Measurements from ENCODE around the gene CNNM2. TPM values are rescaled to one million over a fixed set of nuclear protein-coding genes. Genes with fewer than 3 reads are reported as not detected.
"Not testable (repeated sequence)": the region's sequence is repeated elsewhere in the genome, so short reads cannot be mapped to it uniquely, and the experiment has no call there.

Gene CNNM2
- polyA plus RNA-seq, 3 donors, result 10.2 to 11.5 (median 10.9) TPM

GRCh38 chr10:103103989-103104388 lies 185.9 kb downstream of the CNNM2 start:
- DNase-seq, result no peak

DNA sequence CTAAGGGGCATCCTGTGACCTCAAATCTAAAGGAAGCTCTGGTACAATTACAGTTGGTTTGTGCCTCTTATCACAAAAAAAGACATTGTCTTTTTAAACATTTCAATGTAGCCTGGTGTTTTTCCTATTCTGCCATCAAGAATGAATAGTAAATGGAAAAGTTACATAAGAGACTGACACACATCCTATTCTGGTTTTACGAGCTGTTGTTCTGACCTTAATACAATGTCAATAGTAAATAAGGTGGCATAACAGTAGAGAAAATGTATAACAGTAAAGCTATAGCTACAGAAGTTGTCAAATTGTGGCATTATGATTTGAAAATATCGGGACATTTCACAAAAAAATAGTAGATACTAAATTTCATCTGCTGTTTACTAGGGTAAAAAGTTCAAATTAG lies 186.6 kb downstream of the CNNM2 start:
- DNase-seq, result no peak

DNA sequence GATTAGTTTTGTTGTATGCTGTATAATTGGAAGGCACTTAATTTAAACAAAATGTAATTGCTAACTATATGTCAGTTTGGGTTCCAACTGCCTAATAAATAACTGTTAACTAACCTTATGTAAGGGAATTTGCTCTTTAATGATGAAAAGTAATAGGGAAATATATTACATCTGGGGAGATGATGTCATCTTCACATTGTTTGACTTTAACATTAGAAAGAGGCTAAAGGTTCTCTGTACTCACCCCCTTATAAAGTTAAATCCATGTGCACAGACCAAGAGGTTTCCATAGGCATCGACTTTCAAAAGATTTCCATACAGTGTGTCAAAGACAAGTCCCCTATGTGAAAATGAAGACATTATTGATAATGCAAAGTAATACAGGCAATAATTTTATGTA lies 187.4 kb downstream of the CNNM2 start:
- DNase-seq, result no peak

- no peak for DNase-seq
Observed at GRCh38 chr10:103106539-103106938, 188.4 kb downstream of the CNNM2 start.

GRCh38 chr10:103109821-103110220 lies 191.7 kb downstream of the CNNM2 start:
- no peak for DNase-seq

DNA sequence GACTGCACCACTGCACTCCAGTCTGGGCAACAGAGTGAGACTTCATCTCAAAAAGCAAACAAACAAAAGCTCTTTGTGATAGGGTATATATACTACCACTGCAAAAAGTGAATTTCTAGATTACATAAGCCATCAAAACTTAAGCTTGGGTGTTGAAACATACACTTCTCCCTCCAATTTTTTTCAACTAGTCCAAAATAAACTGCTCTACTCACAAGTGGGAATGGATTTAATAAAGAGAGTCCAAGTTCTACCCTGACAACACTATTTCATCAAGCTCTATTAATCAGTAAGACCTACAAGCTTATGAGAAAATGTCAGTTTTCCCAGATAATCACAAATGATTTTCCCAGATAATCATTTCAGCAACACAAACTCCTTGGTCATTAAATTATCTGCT lies 192.3 kb downstream of the CNNM2 start:
- DNase-seq, result no peak

- peak; percentile 42 for DNase-seq
Observed at GRCh38 chr10:103111031-103111917, 193.2 kb downstream of the CNNM2 start.

- no peak for DNase-seq
Observed at GRCh38 chr10:103111918-103112877, 194.1 kb downstream of the CNNM2 start.

- DNase-seq, result no peak
Observed at GRCh38 chr10:103114876-103115275, 196.8 kb downstream of the CNNM2 start.

DNA sequence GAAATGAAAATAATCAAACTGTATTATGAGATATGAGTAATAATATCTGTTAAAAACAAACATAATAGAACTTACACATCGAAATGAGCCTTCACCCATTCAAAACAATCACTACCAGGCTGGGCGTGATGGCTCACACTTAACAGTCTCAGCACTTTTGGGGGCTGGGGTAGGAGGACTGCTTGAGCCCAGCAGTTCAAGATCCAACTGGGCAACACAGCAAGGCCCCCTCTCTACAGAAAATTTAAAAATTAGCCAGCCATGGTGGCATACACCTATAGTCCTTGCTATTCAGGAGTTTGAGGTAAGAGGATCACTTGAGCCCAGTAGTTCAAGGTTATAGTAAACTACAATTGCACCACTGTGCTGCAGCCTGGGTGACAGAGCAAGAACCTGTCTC lies 199.2 kb downstream of the CNNM2 start:
- DNase-seq, result no peak

DNA sequence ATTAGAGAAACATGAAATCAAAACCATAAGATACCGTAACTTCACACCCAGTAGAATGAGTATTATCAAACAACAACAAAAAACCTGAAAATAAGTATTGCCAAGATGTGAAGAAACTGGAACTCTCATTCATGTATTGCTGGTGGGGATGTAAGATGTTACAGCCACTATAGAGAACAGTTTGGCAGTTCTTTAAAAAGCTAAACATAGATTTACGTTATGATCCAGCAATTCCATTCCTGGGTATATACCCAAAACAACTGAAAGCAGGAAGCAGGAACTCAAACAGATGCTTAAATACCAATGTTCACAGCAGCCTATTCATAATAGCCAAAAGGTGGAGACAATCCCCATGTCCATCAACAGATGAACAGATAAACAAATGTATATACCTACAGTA lies 202.5 kb downstream of the CNNM2 start:
- DNase-seq, result no peak

- DNase-seq, result no peak
Observed at GRCh38 chr10:103120977-103121735, 203.1 kb downstream of the CNNM2 start.

GRCh38 chr10:103123282-103124024 lies 205.4 kb downstream of the CNNM2 start:
- no peak for DNase-seq

DNA sequence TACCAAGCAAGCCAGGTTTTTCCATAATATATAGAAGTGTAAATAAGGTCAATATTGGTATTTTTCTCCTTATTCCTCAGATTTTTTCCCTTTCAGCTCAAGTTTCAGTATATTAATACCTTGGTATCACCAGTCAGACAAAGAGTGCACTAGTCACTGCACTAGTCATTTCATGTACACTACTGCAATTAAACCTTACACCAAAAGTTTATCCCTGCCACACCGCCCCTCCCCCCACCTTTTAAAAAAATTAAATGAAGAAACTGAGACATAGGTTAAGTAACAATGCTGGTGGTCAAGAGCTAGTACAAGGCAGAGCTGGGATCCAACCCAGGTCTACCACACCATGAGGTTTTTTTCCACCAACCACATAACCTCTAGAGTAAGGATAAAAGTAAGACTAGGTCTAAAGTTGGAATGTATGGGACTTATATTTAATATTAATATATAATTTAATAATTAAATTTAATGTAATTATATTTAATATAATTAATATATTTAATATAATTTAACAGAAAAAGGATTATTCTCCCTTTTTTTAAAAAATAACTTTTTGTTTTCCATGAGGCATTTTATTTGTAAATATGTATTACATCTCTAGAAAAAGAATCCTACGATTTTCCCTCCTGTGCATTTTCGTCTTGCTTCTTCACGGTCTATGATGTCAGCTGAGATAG lies 206.5 kb downstream of the CNNM2 start:
- DNase-seq, result no peak

DNA sequence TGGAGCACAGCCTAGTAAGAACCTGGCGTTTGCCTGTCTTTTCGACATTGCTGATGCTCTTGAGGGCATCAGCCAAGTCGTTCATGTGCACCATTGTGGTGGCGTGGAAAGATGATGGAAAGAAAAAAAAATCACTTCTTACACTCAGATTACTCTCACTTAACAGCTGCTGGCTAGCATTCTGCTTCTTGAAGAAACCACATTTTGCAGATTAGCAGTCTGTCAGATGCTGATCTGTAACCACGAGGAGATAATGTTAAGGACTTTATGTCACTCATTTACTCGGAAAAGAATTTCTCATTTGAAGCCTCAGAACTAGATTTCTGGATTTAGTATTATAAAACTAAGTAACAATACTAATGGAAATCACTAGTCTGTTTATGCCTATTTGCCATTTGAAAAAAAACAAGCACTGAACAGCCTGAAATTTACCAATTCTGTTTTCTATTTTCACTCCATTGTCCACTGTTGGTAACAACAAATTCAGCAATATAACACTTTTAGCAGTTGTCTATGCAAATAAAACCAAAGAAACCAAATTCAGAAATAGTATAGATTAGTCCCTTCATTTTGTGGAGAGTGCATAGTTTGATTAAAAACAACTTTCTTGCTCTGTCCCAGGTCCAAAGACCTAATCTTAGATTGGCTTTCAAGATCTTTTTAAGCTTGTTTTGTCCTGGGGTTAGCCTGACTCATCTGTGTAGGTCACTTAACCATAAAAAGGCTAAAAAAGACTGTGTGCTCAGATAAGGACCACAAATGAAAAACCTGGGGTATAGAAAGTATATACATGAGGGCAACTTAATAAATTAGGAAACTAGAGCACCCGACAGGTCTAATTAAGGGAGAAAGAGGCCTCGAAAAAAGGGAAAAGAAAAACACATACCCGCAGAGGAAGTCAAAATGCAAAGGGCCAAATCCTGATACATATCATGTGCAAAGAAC lies 207.5 kb downstream of the CNNM2 start:
- DNase-seq, result no peak

- DNase-seq, result no peak
Observed at GRCh38 chr10:103127241-103127640, 209.1 kb downstream of the CNNM2 start.

- DNase-seq, result not testable (repeated sequence)
Observed at GRCh38 chr10:103130180-103130579, 212.1 kb downstream of the CNNM2 start.

GRCh38 chr10:103130910-103131309 lies 212.8 kb downstream of the CNNM2 start:
- no peak for DNase-seq

DNA sequence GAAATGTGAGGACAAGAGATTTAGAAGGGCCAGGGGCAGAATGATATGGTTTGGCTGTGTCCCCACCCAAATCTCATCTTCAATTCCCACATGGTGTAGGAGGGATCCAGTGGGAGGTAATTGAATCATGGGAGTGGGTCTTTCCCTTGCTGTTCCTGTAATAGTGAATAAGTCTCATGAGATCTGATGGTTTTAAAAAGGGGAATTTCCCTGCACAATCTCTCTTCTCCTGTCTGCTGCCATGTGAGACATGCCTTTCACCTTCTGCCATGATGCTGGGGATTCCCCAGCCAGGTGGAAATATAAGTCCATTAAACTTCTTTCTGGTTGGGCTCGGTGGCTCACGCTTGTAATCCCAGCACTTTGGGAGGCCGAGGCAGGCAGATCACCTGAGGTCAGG lies 217.1 kb downstream of the CNNM2 start:
- DNase-seq, result not testable (repeated sequence)
